ENCODE measurements around the gene FUS. TPM values are rescaled to one million over a fixed set of nuclear protein-coding genes. Genes with fewer than 3 reads are reported as not detected.
A peak's percentile ranks its signal among the peaks of the same experiment; 100 is the strongest.

Gene FUS
- total and polyA plus RNA-seq, 2 of the 13 experiments (the other 11 are each of a cell fraction or from before 2014, with no cell fraction given) = 68.1 to 168 TPM

DNA sequence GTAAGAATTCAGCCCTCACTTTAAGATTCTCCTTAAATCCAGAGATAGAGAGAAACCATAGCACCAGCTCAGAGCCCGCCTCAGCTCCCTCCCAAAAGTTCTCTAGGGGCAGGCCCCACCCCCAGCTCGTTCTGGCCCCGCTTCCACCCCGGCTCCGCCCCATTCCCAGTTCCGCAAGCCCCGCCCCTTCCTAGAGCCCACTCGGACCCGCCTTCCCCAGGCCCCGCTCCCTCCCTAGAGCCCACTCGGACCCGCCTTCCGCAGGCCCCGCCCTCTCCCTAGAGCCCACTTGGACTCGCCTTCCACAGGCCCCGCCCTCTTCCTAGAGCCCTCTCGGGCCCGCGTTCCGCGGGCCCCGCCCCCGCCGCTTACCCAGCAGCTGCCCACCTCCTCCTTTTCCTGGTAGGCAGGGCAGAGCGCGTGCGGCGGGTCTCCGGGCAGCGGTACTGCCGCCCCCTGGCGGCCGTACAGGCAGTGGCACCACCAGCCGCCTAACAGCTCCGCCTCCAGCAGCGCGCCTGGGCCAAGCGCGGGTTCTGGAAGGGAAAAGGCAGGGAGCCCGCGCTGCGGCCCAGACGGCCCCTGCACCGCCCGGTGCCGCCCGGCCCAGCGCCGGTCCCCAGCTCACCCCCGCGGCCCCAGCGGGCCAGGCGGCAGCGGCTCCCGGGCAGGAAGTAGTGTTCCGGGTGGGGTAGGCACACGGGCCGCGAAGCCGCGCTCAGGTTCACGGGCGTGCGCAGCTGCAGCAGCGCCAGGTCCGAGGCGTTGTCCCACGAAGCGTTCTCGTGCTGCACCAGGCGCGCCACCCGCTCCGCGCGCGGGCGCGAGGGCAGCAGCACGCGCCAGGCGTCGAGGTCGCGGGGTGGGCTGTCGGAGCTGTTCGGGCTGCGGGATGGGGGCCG is 37.6 kb upstream of the FUS start (continued):
- TF ChIP-seq, protein P1, sequence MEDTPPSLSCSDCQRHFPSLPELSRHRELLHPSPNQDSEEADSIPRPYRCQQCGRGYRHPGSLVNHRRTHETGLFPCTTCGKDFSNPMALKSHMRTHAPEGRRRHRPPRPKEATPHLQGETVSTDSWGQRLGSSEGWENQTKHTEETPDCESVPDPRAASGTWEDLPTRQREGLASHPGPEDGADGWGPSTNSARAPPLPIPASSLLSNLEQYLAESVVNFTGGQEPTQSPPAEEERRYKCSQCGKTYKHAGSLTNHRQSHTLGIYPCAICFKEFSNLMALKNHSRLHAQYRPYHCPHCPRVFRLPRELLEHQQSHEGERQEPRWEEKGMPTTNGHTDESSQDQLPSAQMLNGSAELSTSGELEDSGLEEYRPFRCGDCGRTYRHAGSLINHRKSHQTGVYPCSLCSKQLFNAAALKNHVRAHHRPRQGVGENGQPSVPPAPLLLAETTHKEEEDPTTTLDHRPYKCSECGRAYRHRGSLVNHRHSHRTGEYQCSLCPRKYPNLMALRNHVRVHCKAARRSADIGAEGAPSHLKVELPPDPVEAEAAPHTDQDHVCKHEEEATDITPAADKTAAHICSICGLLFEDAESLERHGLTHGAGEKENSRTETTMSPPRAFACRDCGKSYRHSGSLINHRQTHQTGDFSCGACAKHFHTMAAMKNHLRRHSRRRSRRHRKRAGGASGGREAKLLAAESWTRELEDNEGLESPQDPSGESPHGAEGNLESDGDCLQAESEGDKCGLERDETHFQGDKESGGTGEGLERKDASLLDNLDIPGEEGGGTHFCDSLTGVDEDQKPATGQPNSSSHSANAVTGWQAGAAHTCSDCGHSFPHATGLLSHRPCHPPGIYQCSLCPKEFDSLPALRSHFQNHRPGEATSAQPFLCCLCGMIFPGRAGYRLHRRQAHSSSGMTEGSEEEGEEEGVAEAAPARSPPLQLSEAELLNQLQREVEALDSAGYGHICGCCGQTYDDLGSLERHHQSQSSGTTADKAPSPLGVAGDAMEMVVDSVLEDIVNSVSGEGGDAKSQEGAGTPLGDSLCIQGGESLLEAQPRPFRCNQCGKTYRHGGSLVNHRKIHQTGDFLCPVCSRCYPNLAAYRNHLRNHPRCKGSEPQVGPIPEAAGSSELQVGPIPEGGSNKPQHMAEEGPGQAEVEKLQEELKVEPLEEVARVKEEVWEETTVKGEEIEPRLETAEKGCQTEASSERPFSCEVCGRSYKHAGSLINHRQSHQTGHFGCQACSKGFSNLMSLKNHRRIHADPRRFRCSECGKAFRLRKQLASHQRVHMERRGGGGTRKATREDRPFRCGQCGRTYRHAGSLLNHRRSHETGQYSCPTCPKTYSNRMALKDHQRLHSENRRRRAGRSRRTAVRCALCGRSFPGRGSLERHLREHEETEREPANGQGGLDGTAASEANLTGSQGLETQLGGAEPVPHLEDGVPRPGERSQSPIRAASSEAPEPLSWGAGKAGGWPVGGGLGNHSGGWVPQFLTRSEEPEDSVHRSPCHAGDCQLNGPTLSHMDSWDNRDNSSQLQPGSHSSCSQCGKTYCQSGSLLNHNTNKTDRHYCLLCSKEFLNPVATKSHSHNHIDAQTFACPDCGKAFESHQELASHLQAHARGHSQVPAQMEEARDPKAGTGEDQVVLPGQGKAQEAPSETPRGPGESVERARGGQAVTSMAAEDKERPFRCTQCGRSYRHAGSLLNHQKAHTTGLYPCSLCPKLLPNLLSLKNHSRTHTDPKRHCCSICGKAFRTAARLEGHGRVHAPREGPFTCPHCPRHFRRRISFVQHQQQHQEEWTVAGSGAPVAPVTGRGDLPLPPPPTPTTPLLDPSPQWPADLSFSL (CRISPR knock-in tag; IDR thresholded peaks at IDR 0.05) = no peak
- TF ChIP-seq RBM39 (IDR thresholded peaks at IDR 0.05; ENCODE audit: low read depth, low read length, poor library complexity, severe bottlenecking) = peak; percentile 39
- TF ChIP-seq CBFB (CRISPR knock-in tag; IDR thresholded peaks at IDR 0.05) = peak; percentile 80
- peak; percentile 44; the same call in 1 of the 2 replicates for TF ChIP-seq ZNF652 (CRISPR knock-in tag; IDR thresholded peaks at IDR 0.05; ENCODE audit: borderline replicate concordance, low read depth)
- TF ChIP-seq ZNF552 (CRISPR knock-in tag; IDR thresholded peaks at IDR 0.05; ENCODE audit: borderline replicate concordance) = no peak
- TF ChIP-seq, protein P2, sequence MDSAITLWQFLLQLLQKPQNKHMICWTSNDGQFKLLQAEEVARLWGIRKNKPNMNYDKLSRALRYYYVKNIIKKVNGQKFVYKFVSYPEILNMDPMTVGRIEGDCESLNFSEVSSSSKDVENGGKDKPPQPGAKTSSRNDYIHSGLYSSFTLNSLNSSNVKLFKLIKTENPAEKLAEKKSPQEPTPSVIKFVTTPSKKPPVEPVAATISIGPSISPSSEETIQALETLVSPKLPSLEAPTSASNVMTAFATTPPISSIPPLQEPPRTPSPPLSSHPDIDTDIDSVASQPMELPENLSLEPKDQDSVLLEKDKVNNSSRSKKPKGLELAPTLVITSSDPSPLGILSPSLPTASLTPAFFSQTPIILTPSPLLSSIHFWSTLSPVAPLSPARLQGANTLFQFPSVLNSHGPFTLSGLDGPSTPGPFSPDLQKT (CRISPR knock-in tag; IDR thresholded peaks at IDR 0.05; ENCODE audit: borderline replicate concordance) = no peak
- no peak for TF ChIP-seq ZBTB1 (CRISPR knock-in tag; IDR thresholded peaks at IDR 0.05; ENCODE audit: borderline replicate concordance)
- peak; percentile 89 for TF ChIP-seq KDM2A (CRISPR knock-in tag; IDR thresholded peaks at IDR 0.05; ENCODE audit: borderline replicate concordance, low read depth)
- TF ChIP-seq ZFY (CRISPR knock-in tag; IDR thresholded peaks at IDR 0.05) = peak; percentile 69
- TF ChIP-seq U2AF1 (optimal IDR thresholded peaks at IDR 0.05; ENCODE audit: low read depth, low read length) = no peak
- TF ChIP-seq SKI (IDR thresholded peaks at IDR 0.05; ENCODE audit: partially characterized antibody) = peak; percentile 60
- 0 out of 2 replicates have a peak, but pooled peaks have one; percentile 36 for TF ChIP-seq PPARG (CRISPR knock-in tag; conservative IDR thresholded peaks at IDR 0.05)
- TF ChIP-seq KDM4B (CRISPR knock-in tag; IDR thresholded peaks at IDR 0.05) = peak; percentile 51; the same call in 1 of the 2 replicates
- TF ChIP-seq, protein P3, sequence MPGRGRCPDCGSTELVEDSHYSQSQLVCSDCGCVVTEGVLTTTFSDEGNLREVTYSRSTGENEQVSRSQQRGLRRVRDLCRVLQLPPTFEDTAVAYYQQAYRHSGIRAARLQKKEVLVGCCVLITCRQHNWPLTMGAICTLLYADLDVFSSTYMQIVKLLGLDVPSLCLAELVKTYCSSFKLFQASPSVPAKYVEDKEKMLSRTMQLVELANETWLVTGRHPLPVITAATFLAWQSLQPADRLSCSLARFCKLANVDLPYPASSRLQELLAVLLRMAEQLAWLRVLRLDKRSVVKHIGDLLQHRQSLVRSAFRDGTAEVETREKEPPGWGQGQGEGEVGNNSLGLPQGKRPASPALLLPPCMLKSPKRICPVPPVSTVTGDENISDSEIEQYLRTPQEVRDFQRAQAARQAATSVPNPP (CRISPR knock-in tag; IDR thresholded peaks at IDR 0.05) = peak; percentile 95
- no peak for TF ChIP-seq FOXK2 (IDR thresholded peaks at IDR 0.05)
- TF ChIP-seq ZBTB3 (CRISPR knock-in tag; IDR thresholded peaks at IDR 0.05; ENCODE audit: borderline replicate concordance, low read depth) = no peak
- peak; percentile 67; the same call in 1 of the 2 replicates for TF ChIP-seq TOPORS (CRISPR knock-in tag; IDR thresholded peaks at IDR 0.05)

Data from HepG2 (cell line).